GM23338 (cell line): Measurements from ENCODE around the gene ADAM11. TPM values are rescaled to one million over a fixed set of nuclear protein-coding genes. Genes with fewer than 3 reads are reported as not detected.

Source experiments
- ATAC-seq: fragments of 200-7000 bp; cut with Tn5 transposase; 3 replicates; pipeline ENCODE4 v1.9.1; 2020
- DNase-seq: peaks from one replicate; pipeline ENCODE4 v3.0.0-alpha.2; 2015; ENCODE audit warnings: low spot score
- H2AFZ ChIP-seq: fragments of 200-600 bp; sonication (generic); 2 replicates; pipeline ENCODE4 v1.8.0; 2016; ENCODE audit warnings: antibody characterized with exemption, mild to moderate bottlenecking, moderate library complexity
- H3F3A ChIP-seq: fragments of 200-600 bp; sonication (generic); replicated peaks from 2 replicates; pipeline ENCODE4 v1.8.0; 2017; ENCODE audit warnings: antibody characterized with exemption, mixed run types, low read depth
- H3K27ac ChIP-seq: fragments of 200-600 bp; sonication (generic); 2 replicates; pipeline ENCODE4 v1.6.1; 2016; ENCODE audit warnings: low read depth
- H3K27me3 ChIP-seq: fragments of 200-600 bp; sonication (generic); 2 replicates; pipeline ENCODE4 v1.8.0; 2016; ENCODE audit warnings: mild to moderate bottlenecking, mixed run types, moderate library complexity; ENCODE audit not compliant: insufficient read depth
- H3K36me3 ChIP-seq: fragments of 200-600 bp; sonication (generic); 2 replicates; pipeline ENCODE4 v1.8.0; 2016; ENCODE audit warnings: mild to moderate bottlenecking; ENCODE audit not compliant: insufficient read depth
- H3K4me1 ChIP-seq: fragments of 200-600 bp; sonication (generic); 2 replicates; pipeline ENCODE4 v1.8.0; 2016; ENCODE audit warnings: mild to moderate bottlenecking, moderate library complexity; ENCODE audit not compliant: insufficient read depth
- H3K4me2 ChIP-seq: fragments of 200-600 bp; sonication (generic); 2 replicates; pipeline ENCODE4 v1.7.1; 2017; ENCODE audit warnings: mixed run types
- H3K4me3 ChIP-seq: fragments of 200-600 bp; sonication (generic); 2 replicates; pipeline ENCODE4 v1.6.1; 2016; ENCODE audit warnings: mixed run types
- H3K79me2 ChIP-seq: fragments of 200-600 bp; sonication (generic); replicated peaks from 2 replicates; pipeline ENCODE4 v1.8.0; 2017; ENCODE audit warnings: mild to moderate bottlenecking; ENCODE audit not compliant: insufficient read depth
- H3K9me2 ChIP-seq: fragments of 200-600 bp; sonication (generic); 2 replicates; pipeline ENCODE4 v1.8.0; 2017; ENCODE audit not compliant: insufficient read depth
- H4K20me1 ChIP-seq: fragments of 200-600 bp; sonication (generic); replicated peaks from 2 replicates; pipeline ENCODE4 v1.8.0; 2017; ENCODE audit warnings: mild to moderate bottlenecking; ENCODE audit not compliant: insufficient read depth
- H3K27ac Mint-ChIP-seq: 2 replicates; pipeline ENCODE4 v1.8.0; 2020; ENCODE audit warnings: inconsistent platforms, mild to moderate bottlenecking, moderate library complexity, mixed read lengths
- H3K27me3 Mint-ChIP-seq: 3 replicates; pipeline ENCODE4 v1.8.0; 2022; ENCODE audit warnings: low read depth, mild to moderate bottlenecking, moderate library complexity, mixed read lengths, inconsistent platforms; ENCODE audit not compliant: insufficient read depth, poor library complexity
- H3K36me3 Mint-ChIP-seq: 3 replicates; pipeline ENCODE4 v1.8.0; 2021; ENCODE audit warnings: low read depth, mild to moderate bottlenecking, inconsistent platforms, moderate library complexity, mixed read lengths
- H3K4me1 Mint-ChIP-seq: 3 replicates; pipeline ENCODE4 v1.8.0; 2020; ENCODE audit warnings: mild to moderate bottlenecking, inconsistent platforms, mixed read lengths
- H3K4me3 Mint-ChIP-seq: 3 replicates; pipeline ENCODE4 v1.8.0; 2021; ENCODE audit warnings: moderate library complexity, mild to moderate bottlenecking, inconsistent platforms, mixed read lengths
- H3K9me3 Mint-ChIP-seq: 3 replicates; pipeline ENCODE4 v1.8.0; 2020; ENCODE audit warnings: moderate library complexity, mild to moderate bottlenecking, inconsistent platforms, mixed read lengths
- REST ChIP-seq: IDR thresholded peaks from one replicate; pipeline ENCODE4 v1.6.1; 2018; ENCODE audit warnings: antibody characterized with exemption; ENCODE audit not compliant: unreplicated experiment
- STAT1 ChIP-seq: IDR thresholded peaks from one replicate; pipeline ENCODE4 v1.6.1; 2016; ENCODE audit warnings: antibody characterized with exemption; ENCODE audit not compliant: unreplicated experiment
- ZNF114 ChIP-seq: fragments of 250-450 bp; sonication (Bioruptor Pico); IDR thresholded peaks from 2 replicates; pipeline ENCODE4 v1.5.0; 2020; ENCODE audit warnings: mild to moderate bottlenecking, moderate library complexity
- ZNF331 ChIP-seq: fragments of 250-450 bp; sonication (Bioruptor Pico); IDR thresholded peaks from 2 replicates; pipeline ENCODE4 v1.5.0; 2020; ENCODE audit warnings: low read depth, mild to moderate bottlenecking, moderate library complexity
- ZNF462 ChIP-seq: fragments of 250-450 bp; sonication (Bioruptor Pico); IDR thresholded peaks from 2 replicates; pipeline ENCODE4 v1.5.0; 2020; ENCODE audit warnings: mild to moderate bottlenecking, moderate library complexity
- polyA plus RNA-seq: library from polyadenylated mRNA; unstranded; fragments of >200 nt; fragmentation: Nextera tagmentation; extraction: Ambion mirVana; gene quantifications from 2 replicates; pipeline ENCODE4 v1.2.1, GENCODE V29; 2016
- total RNA-seq: library from RNA; depleted of rRNA; stranded (reverse); fragments of >200 nt; shearing (Covaris generic); gene quantifications from 2 replicates; pipeline ENCODE4 v1.2.3, GENCODE V29; 2014

Gene ADAM11
- total and polyA plus RNA-seq, 2 experiments from 2014 or later = 0.55 to 4.7 TPM

- TF ChIP-seq ZNF462 (CRISPR knock-in tag) (no peak), REST (no peak)
Measured at GRCh38 chr17:44752953-44753861, 5.6 kb upstream of the ADAM11 start (continued).

- H3K9me3 Mint-ChIP-seq = no peaks in the 10 kb centered on the region
- Histone ChIP-seq H3K9me2 (no peaks in the 10 kb centered on the region), H3K4me2 (no peak overlapping the region), H3K36me3 (no peaks in the 10 kb centered on the region), H3F3A (no peaks in the 10 kb centered on the region), H4K20me1 (no peaks in the 10 kb centered on the region), H3K79me2 (no peaks in the 10 kb centered on the region), H3K27ac (no peak overlapping the region), H3K4me3 (no peak overlapping the region), H3K27me3 (peaks cover 30% of the 10 kb centered on the region), H3K4me1 (no peaks in the 10 kb centered on the region; the same call in 1 of the 2 replicates), H2AFZ (no peak overlapping the region)
- no peak overlapping the region for H3K4me3 Mint-ChIP-seq
- H3K4me1 Mint-ChIP-seq = peaks cover 9% of the 10 kb centered on the region
- H3K27ac Mint-ChIP-seq = no peak overlapping the region
- H3K27me3 Mint-ChIP-seq = peaks cover 34% of the 10 kb centered on the region
- DNase-seq (no peak), ATAC-seq (no peak)
- peaks cover 21% of the 10 kb centered on the region; the same call in 2 of the 3 replicates for H3K36me3 Mint-ChIP-seq
- no peak for TF ChIP-seq ZNF114
- TF ChIP-seq STAT1 = no peak
- no peak for TF ChIP-seq ZNF331 (CRISPR knock-in tag)
Measured at GRCh38 chr17:44754276-44754675, 4.5 kb upstream of the ADAM11 start.
